H1 (cell line): ENCODE measurements around the gene EEF2K. TPM values are rescaled to one million over a fixed set of nuclear protein-coding genes. Genes with fewer than 3 reads are reported as not detected.

Experiments used
- CTCF ChIA-PET: fragments of 300-600 bp; sonication (Branson Sonifier 250); formaldehyde crosslinking; loops from one replicate; lab custom pipeline; 2021; ENCODE audit not compliant: partially characterized antibody; lab: Charles Lee
- POLR2A ChIA-PET: fragments of 300-600 bp; sonication (Branson Sonifier 250); formaldehyde crosslinking; loops from one replicate; lab custom pipeline; 2021; ENCODE audit warnings: inconsistent platforms; ENCODE audit not compliant: partially characterized antibody; lab: Charles Lee
- DNase-seq, 2 experiments: peaks; one replicate each; pipeline versions ENCODE4 v3.0.0 to v3.0.0-alpha.2; 2010 to 2022; ENCODE audit warnings: low spot score in 2 of 2, low read depth in 1 of 2, mixed read lengths in 1 of 2
- FAIRE-seq: peaks from 2 replicates; lab custom pipeline; 2011; peaks lifted over from hg19 to GRCh38; lab: Jason Lieb, UNC
- H2AFZ ChIP-seq: 2 replicates; pipeline ENCODE4 v1.8.1; 2012; ENCODE audit warnings: low read length, inconsistent platforms
- H2AK5ac ChIP-seq: 2 replicates; pipeline ENCODE4 v1.6.1; 2013; ENCODE audit warnings: low read depth, low read length
- H2BK120ac ChIP-seq: replicated peaks from 2 replicates; pipeline ENCODE3; 2013; ENCODE audit warnings: low read depth, low read length, inconsistent platforms
- H2BK12ac ChIP-seq: 2 replicates; pipeline ENCODE4 v1.6.1; 2013; ENCODE audit warnings: low read depth, low read length
- H2BK15ac ChIP-seq: 2 replicates; pipeline ENCODE4 v1.6.1; 2013; ENCODE audit warnings: low read length
- H2BK20ac ChIP-seq: 2 replicates; pipeline ENCODE4 v1.6.1; 2013; ENCODE audit warnings: low read length
- H2BK5ac ChIP-seq: 2 replicates; pipeline ENCODE4 v1.6.1; 2013; ENCODE audit warnings: low read depth, low read length
- H3K14ac ChIP-seq: 2 replicates; pipeline ENCODE4 v1.6.1; 2013; ENCODE audit warnings: inconsistent platforms; ENCODE audit not compliant: insufficient read length
- H3K18ac ChIP-seq: 2 replicates; pipeline ENCODE4 v1.6.1; 2013; ENCODE audit warnings: low read length; ENCODE audit errors: extremely low read depth
- H3K23ac ChIP-seq: 2 replicates; pipeline ENCODE4 v1.6.1; 2013; ENCODE audit warnings: inconsistent platforms; ENCODE audit not compliant: insufficient read length
- H3K23me2 ChIP-seq: 2 replicates; pipeline ENCODE4 v1.6.1; 2013; ENCODE audit warnings: low read depth, low read length
- H3K27ac ChIP-seq: 2 replicates; pipeline ENCODE4 v1.6.1; 2011; ENCODE audit warnings: low read depth, low read length, inconsistent platforms
- H3K27me3 ChIP-seq, 4 experiments: replicated peaks in 1 of 4; 1 replicate in 1 of 4; 2 replicates in 3 of 4; pipeline versions ENCODE4 v1.6.1 to v1.8.1; 2011 to 2013; ENCODE audit warnings: low read length in 3 of 4, mild to moderate bottlenecking in 3 of 4, inconsistent platforms in 2 of 4, mixed read lengths in 2 of 4, moderate library complexity in 1 of 4; ENCODE audit not compliant: control insufficient read depth in 3 of 4, insufficient read depth in 3 of 4; ENCODE audit errors: extremely low read depth in 1 of 4
- H3K36me3 ChIP-seq, 4 experiments: 2 replicates each; pipeline versions ENCODE4 v1.6.1 to v1.8.1; 2011 to 2013; ENCODE audit warnings: mild to moderate bottlenecking in 4 of 4, low read length in 3 of 4, moderate library complexity in 2 of 4, control low read depth in 1 of 4, inconsistent platforms in 1 of 4; ENCODE audit not compliant: insufficient read depth in 4 of 4, control insufficient read depth in 2 of 4
- H3K4ac ChIP-seq: replicated peaks from 2 replicates; pipeline ENCODE3; 2013; ENCODE audit warnings: low read length, low read depth, mixed read lengths, inconsistent platforms; ENCODE audit not compliant: insufficient read length
- H3K4me1 ChIP-seq, 4 experiments: replicated peaks in 1 of 4; 1 replicate in 1 of 4; 2 replicates in 3 of 4; pipeline versions ENCODE4 v1.6.1 to v1.8.1; 2011 to 2013; ENCODE audit warnings: low read length in 3 of 4, inconsistent platforms in 2 of 4, mixed read lengths in 1 of 4; ENCODE audit not compliant: insufficient read depth in 4 of 4, control insufficient read depth in 3 of 4
- H3K4me2 ChIP-seq, 2 experiments: 2 replicates each; pipeline versions ENCODE4 v1.6.1 to v1.8.1; 2011 to 2013; ENCODE audit warnings: low read depth in 2 of 2, low read length in 2 of 2, control low read depth in 1 of 2, inconsistent platforms in 1 of 2, mild to moderate bottlenecking in 1 of 2; ENCODE audit not compliant: insufficient read depth in 1 of 2
- H3K4me3 ChIP-seq, 4 experiments: fragments of 200-600, 300-600 bp in 1 of 4; sonication (generic), shearing (Covaris generic), sonication (Bioruptor Twin) in 1 of 4; 2 replicates each; pipeline versions ENCODE4 v1.5.1 to v1.8.1; 2011 to 2016; ENCODE audit warnings: low read length in 4 of 4, low read depth in 3 of 4, control low read depth in 2 of 4, inconsistent platforms in 2 of 4, mild to moderate bottlenecking in 2 of 4, mixed read lengths in 1 of 4, moderate library complexity in 1 of 4; ENCODE audit not compliant: insufficient read depth in 2 of 4; ENCODE audit errors: extremely low read depth in 1 of 4
- H3K56ac ChIP-seq: replicated peaks from 2 replicates; pipeline ENCODE3; 2013; ENCODE audit warnings: low read depth, mild to moderate bottlenecking, mixed read lengths, low read length, inconsistent platforms; ENCODE audit not compliant: insufficient read length
- H3K79me1 ChIP-seq: 2 replicates; pipeline ENCODE4 v1.6.1; 2013; ENCODE audit warnings: low read depth, low read length, control low read depth
- H3K79me2 ChIP-seq, 2 experiments: 2 replicates each; pipeline versions ENCODE4 v1.6.1 to v1.8.1; 2012 to 2013; ENCODE audit warnings: low read length in 2 of 2, mild to moderate bottlenecking in 2 of 2, inconsistent platforms in 1 of 2; ENCODE audit not compliant: insufficient read depth in 2 of 2, control insufficient read depth in 1 of 2
- H3K9ac ChIP-seq, 4 experiments: replicated peaks in 1 of 4; 1 replicate in 1 of 4; 2 replicates in 3 of 4; pipeline versions ENCODE4 v1.6.1 to v1.8.1; 2011 to 2013; ENCODE audit warnings: low read depth in 3 of 4, low read length in 3 of 4, control low read depth in 2 of 4, mild to moderate bottlenecking in 2 of 4, moderate library complexity in 2 of 4, inconsistent platforms in 1 of 4; ENCODE audit errors: extremely low read depth in 1 of 4
- H3K9me3 ChIP-seq, 2 experiments: 2 replicates each; pipeline versions ENCODE4 v1.6.1 to v1.8.1; 2012 to 2013; ENCODE audit warnings: mild to moderate bottlenecking in 2 of 2, moderate library complexity in 2 of 2, control low read depth in 1 of 2, inconsistent platforms in 1 of 2, low read depth in 1 of 2, low read length in 1 of 2, mixed read lengths in 1 of 2; ENCODE audit not compliant: insufficient read depth in 2 of 2
- H4K20me1 ChIP-seq, 2 experiments: replicated peaks in 1 of 2; 2 replicates each; pipeline versions ENCODE3 to v1.8.1; 2011 to 2013; ENCODE audit warnings: inconsistent platforms in 2 of 2, low read length in 2 of 2, mild to moderate bottlenecking in 1 of 2; ENCODE audit not compliant: insufficient read depth in 2 of 2, control insufficient read depth in 1 of 2
- H4K5ac ChIP-seq: 2 replicates; pipeline ENCODE4 v1.6.1; 2013; ENCODE audit warnings: low read length, low read depth, mixed read lengths, inconsistent platforms; ENCODE audit not compliant: insufficient read length
- H4K8ac ChIP-seq: 2 replicates; pipeline ENCODE4 v1.8.0; 2013; ENCODE audit warnings: mild to moderate bottlenecking, moderate library complexity, low read length, inconsistent platforms; ENCODE audit not compliant: insufficient read depth; ENCODE audit errors: extremely low read depth
- H4K91ac ChIP-seq: replicated peaks from 2 replicates; pipeline ENCODE3; 2013; ENCODE audit warnings: low read length, mixed read lengths, inconsistent platforms; ENCODE audit not compliant: insufficient read length
- BRCA1 ChIP-seq: IDR thresholded peaks from 2 replicates; pipeline ENCODE4 v1.6.1; 2012; ENCODE audit warnings: low read depth, low read length, improper control_type of control experiment
- CBX8 ChIP-seq: fragments of 300-800, 300-1000 bp; sonication (generic); IDR thresholded peaks from 2 replicates; pipeline ENCODE4 v1.7.1; 2016; ENCODE audit warnings: low read depth, low read length, borderline replicate concordance
- CHD2 ChIP-seq: IDR thresholded peaks from 2 replicates; pipeline ENCODE4 v1.6.1; 2012; ENCODE audit warnings: low read length, improper control_type of control experiment
- EGR1 ChIP-seq: IDR thresholded peaks from 2 replicates; pipeline ENCODE4 v1.6.1; 2011; ENCODE audit warnings: low read depth, low read length, borderline replicate concordance
- FOSL1 ChIP-seq: IDR thresholded peaks from 2 replicates; pipeline ENCODE4 v1.6.1; 2011; ENCODE audit warnings: mild to moderate bottlenecking, low read depth, low read length, moderate library complexity; ENCODE audit not compliant: insufficient read depth
- GABPA ChIP-seq: IDR thresholded peaks from 2 replicates; pipeline ENCODE4 v1.6.1; 2011; ENCODE audit warnings: mild to moderate bottlenecking, low read length, moderate library complexity, borderline replicate concordance; ENCODE audit not compliant: insufficient read depth
- HDAC6 ChIP-seq: IDR thresholded peaks from one replicate; pipeline ENCODE4 v1.7.1; 2012; ENCODE audit warnings: low read depth, mild to moderate bottlenecking, inconsistent platforms, low read length, moderate library complexity
- MAFK ChIP-seq: IDR thresholded peaks from 2 replicates; pipeline ENCODE4 v1.6.1; 2012; ENCODE audit warnings: low read depth, mild to moderate bottlenecking, improper control_type of control experiment, low read length
- MAX ChIP-seq: IDR thresholded peaks from 2 replicates; pipeline ENCODE4 v1.6.1; 2012; ENCODE audit warnings: inconsistent platforms
- NANOG ChIP-seq: IDR thresholded peaks from 2 replicates; pipeline ENCODE4 v1.6.1; 2011; ENCODE audit warnings: low read length, low read depth, mild to moderate bottlenecking, inconsistent platforms; ENCODE audit not compliant: insufficient read depth, poor library complexity, severe bottlenecking
- RBBP5 ChIP-seq: IDR thresholded peaks from 2 replicates; pipeline ENCODE4 v1.7.1; 2012; ENCODE audit warnings: low read depth, mild to moderate bottlenecking, inconsistent platforms, low read length, moderate library complexity, borderline replicate concordance
- TBP ChIP-seq: IDR thresholded peaks from 2 replicates; pipeline ENCODE4 v1.6.1; 2011; ENCODE audit warnings: low read depth, low read length, improper control_type of control experiment
- WGBS, 2 experiments: shearing (Covaris generic) in 1 of 2; methylation state at CpG; one replicate each; pipeline versions ENCODE4 v1.1.6 to v1.1.7; 2013 to 2015; ENCODE audit warnings: low lambda C conversion rate in 2 of 2, mixed read lengths in 2 of 2, inconsistent platforms in 1 of 2, low coverage in 1 of 2, missing lambda C conversion rate in 1 of 2; ENCODE audit not compliant: insufficient replicate concordance in 2 of 2, insufficient coverage in 1 of 2, insufficient read length in 1 of 2; ENCODE audit errors: extremely low coverage in 1 of 2, missing lambda C conversion rate in 1 of 2; 5-methylcytosine and 5-hydroxymethylcytosine counted together
- polyA plus RNA-seq, 7 experiments: library from polyadenylated mRNA; depleted of rRNA in 3 of 7; stranded (reverse) in 5 of 7; unstranded in 2 of 7; fragments of >200 nt in 5 of 7; fragments of 200-250 nt in 2 of 7; gene quantifications; 1 replicate in 5 of 7; 2 replicates in 1 of 7; 4 replicates in 1 of 7; pipeline versions ENCODE4 v1.2.1 to v1.2.3, GENCODE V29; 2011 to 2013; ENCODE audit warnings: missing spikeins in 2 of 7, mixed read lengths in 2 of 7
- total RNA-seq: library from RNA; stranded (reverse); fragmentation: NEBNext Ultra II Directional; extraction: Animal tissue kit (Norgen Biotek cat#: 25700); gene quantifications from 2 replicates; pipeline ENCODE4 v1.2.1, GENCODE V29; 2021

EEF2K gene
- total and polyA plus RNA-seq, 2 of the 8 experiments (the other 6 are each of a cell fraction or from before 2014, with no cell fraction given), result 14.9 to 30.2 TPM

- FAIRE-seq (no peak), DNase-seq (no peak)
- H3K4me3 ChIP-seq, result peak overlapping the region; percentile 66 to 79 (median 67)
- H4K91ac ChIP-seq, result no peak overlapping the region
- ChIA-PET CTCF (interaction anchor here (0.6 to 8.0 kb wide), 14 partner anchors 15 to 935 kb away, joined by 3 to 127 read pairs (median 11); partner anchors contain the start of genes PDZD9 and SDR42E2), POLR2A (interaction anchor here (0.5 to 1.6 kb wide), 5 partner anchors 15 to 199 kb away, joined by 3 to 4 read pairs (median 3); no protein-coding TSS in a partner anchor)
- peaks cover 0 to 6% (median 2%) of the 10 kb centered on the region in 4 experiments; a peak in 4 of 7 replicates for H3K27me3 ChIP-seq
- H3K14ac ChIP-seq, result no peak overlapping the region
- peaks cover 4 to 14% (median 10%) of the 10 kb centered on the region in 4 experiments; a peak in 6 of 7 replicates for H3K4me1 ChIP-seq
- H3K9me3 ChIP-seq, result no peaks in the 10 kb centered on the region
- H4K5ac ChIP-seq, result no peak overlapping the region
- no peak overlapping the region for H2AK5ac ChIP-seq
- no peak overlapping the region for H3K4ac ChIP-seq
- no peak overlapping the region for H3K27ac ChIP-seq
- H2BK20ac ChIP-seq, result no peak overlapping the region
- H2BK120ac ChIP-seq, result no peak overlapping the region
- H3K79me1 ChIP-seq, result no peaks in the 10 kb centered on the region
- no peak overlapping the region for H2BK15ac ChIP-seq
- peaks cover 8% of the 10 kb centered on the region for H3K23me2 ChIP-seq
- no peaks in the 10 kb centered on the region for H3K36me3 ChIP-seq
- H2AFZ ChIP-seq, result no peak overlapping the region; the same call in 1 of the 2 replicates
- WGBS, 2 experiments, result 2% methylated on average over 40 of the region's 72 CpGs; no CpG with 5 or more reads in 1 of the 2 experiments
- no peak overlapping the region for H2BK12ac ChIP-seq
- H3K23ac ChIP-seq, result no peak overlapping the region
- peak overlapping the region; percentile 92 to 98 for H3K4me2 ChIP-seq
- no peaks in the 10 kb centered on the region for H3K79me2 ChIP-seq
- no peak overlapping the region for H3K18ac ChIP-seq
- no peak overlapping the region for H3K56ac ChIP-seq
- no peak overlapping the region; the same call in 1 of the 2 replicates for H4K8ac ChIP-seq
- H3K9ac ChIP-seq, result peak overlapping the region in 2 of 4 experiments; percentile 31 to 58; a peak in 4 of 7 replicates
- H4K20me1 ChIP-seq, result no peaks in the 10 kb centered on the region
- H2BK5ac ChIP-seq, result peak overlapping the region; percentile 47; the same call in 1 of the 2 replicates
- TF ChIP-seq EGR1 (peak; percentile 97), FOSL1 (no peak), CBX8 (no peak), MAX (0 out of 2 replicates have a peak, but pooled peaks have one; percentile 53), TBP (no peak), BRCA1 (no peak), GABPA (no peak), CHD2 (no peak), MAFK (no peak), NANOG (no peak), HDAC6 (no peak), RBBP5 (peak; percentile 53; the same call in 1 of the 2 replicates)
Measured at GRCh38 chr16:22190081-22190775, 15.8 kb upstream of the EEF2K start.
